T-helper 2 cell treated with Interferon-gamma antibody and Interleukin-4, amounts not matched to agents 100 ng/mL and 5 ng/mL, for 36 hours (primary cell): ENCODE measurements around the gene GNA14. TPM values are rescaled to one million over a fixed set of nuclear protein-coding genes. Genes with fewer than 3 reads are reported as not detected.

Source experiments
- intact Hi-C: fragments of 100-400 bp; cut with micrococcal nuclease; formaldehyde crosslinking; loops from one replicate; pipeline ENCODE4 v1.15.1; 2023
- total RNA-seq: library from RNA; stranded (reverse); gene quantifications from 2 replicates; pipeline ENCODE4 v1.2.3, GENCODE V29; 2022

Gene GNA14
- total RNA-seq, 1 donor from 2014 or later: not detected

GRCh38 chr9:77543131-77543822 is 104.8 kb downstream of the GNA14 start:
- intact Hi-C loops: no loop called here

- intact Hi-C loops: no loop called here
Observed at GRCh38 chr9:77541600-77541999, 106.5 kb downstream of the GNA14 start.

- intact Hi-C loops: no loop called here
Observed at GRCh38 chr9:77541055-77541454, 107.1 kb downstream of the GNA14 start.

DNA sequence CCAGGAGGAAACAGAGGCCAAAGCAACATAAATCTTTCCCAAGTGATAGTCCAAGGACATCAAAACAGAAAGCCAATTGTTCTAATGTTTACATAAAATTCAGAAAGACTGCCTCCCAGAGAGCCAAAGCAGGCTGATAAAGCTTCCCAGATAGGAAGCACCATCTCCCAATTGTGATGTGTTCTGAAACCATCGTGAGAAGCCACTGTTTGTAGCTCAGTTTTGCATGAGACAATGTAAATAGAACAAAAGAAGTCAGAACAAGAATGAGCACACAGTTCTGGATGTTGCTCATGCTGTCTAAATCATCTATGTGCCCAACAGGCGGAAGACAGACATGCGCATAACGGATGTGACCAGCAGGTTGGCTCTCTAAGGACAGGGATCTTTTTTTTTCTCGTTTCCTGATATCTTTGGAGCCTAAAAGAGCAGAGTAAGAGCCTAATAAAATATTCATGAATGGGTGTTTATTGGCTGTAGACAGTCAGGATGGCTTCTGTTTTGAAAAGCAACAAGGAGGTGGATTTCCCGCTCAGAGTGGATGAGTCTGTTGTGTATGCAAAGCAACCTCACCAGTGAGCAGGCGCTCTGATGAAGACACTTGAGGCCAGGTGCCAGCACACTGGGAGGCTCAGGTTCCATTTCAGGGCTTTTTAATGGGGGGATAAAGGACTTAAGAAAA is 113.6 kb downstream of the GNA14 start:
- intact Hi-C loops: no loop called here

- intact Hi-C loops: no loop called here
Observed at GRCh38 chr9:77533671-77534070, 114.5 kb downstream of the GNA14 start.

DNA sequence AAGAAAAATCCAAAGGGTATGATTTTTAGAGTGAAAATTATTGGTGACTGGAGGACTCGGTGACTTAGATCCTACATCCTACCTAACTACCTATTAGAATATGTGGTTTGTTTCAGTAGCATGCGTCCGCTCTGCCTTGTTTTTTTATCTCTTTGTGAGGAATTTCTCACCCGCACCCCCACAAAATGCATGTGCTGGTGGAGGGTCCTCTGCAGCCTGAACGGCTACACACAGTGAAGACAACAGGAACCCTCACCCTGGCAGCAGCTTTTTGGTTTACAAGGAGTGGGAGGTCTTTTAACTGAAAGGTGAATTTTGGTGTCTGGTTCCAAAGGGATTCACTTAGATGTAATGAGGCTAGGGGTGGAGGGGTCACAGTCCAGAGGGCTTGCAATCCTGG is 115.5 kb downstream of the GNA14 start:
- intact Hi-C loops: no loop called here

DNA sequence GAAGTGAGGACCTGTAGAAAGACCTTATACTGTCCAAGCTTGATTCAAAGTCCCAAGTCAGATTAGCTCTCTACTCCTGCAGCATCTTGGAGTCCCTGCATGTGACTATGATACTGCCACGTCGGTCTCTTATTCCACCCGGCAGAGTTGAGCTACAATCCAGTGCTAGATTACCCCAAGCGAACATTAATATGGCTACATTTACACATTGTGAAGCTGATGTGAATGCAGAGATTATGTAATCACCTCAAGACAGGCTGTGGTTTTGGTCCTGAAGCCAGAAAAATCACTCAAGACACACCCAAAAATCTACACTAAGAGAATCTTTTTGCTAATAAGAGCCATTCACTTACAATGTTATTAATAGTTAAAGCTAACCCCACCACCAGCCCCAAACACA is 116.7 kb downstream of the GNA14 start:
- intact Hi-C loops: no loop called here

DNA sequence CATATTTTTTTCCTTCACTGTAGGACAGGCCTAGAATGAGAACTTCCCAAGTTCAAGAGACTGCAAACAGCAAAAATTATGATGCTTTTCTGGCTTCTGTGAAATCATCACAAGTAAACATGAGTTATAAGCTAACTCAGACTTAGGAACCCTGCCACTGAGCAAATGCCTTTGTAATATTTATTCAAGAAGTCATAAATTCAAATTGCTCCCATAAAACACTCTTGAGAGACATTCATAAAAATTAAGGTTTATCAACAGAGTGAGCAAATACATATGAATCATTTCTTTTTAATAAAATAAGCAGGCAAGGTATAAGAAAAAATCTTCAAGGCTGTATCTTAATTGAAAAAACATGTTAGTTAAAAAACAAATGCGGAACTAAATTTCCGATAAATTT is 124.2 kb downstream of the GNA14 start:
- intact Hi-C loops: no loop called here

DNA sequence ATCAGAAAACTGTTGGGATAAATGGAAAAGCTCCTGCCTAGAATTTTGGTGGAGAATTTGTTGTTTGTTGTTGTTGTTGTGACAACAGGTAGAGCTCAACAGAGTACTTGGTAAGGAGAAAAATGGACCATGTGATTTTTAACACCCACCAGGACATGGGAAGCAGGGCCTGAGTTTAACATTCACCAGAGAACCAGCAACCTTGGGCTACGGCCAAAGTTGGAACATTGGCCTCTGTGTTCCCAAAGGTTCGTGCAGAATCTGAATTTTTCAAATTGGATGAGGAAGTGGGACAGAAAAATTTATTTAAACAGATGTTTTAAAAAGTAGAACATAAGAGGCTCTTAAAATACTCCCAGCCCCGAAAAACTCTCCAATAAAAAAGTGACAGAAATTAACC is 127.0 kb downstream of the GNA14 start:
- intact Hi-C loops: no loop called here

DNA sequence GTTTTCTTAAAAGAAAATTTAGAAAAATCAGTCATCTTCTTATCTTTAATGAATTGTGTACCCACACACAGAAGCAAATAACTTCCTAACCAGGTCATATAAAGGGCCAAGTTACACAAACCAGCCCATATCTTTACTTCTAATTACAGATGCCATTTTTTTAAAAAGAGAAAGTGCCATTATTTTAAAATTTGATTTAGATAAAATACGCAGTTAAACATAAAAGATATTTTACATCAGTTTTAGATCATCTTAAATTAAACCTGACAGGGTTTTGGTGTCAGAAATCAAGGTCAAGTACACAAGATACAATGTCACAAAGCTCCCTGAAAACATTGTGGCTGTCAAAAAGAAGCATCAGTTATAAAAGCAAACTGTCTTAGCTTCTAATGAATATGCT is 129.4 kb downstream of the GNA14 start:
- intact Hi-C loops: no loop called here

GRCh38 chr9:77516781-77517180 is 131.3 kb downstream of the GNA14 start:
- intact Hi-C loops: no loop called here

GRCh38 chr9:77514886-77515711 is 133.0 kb downstream of the GNA14 start:
- intact Hi-C loops: no loop called here

GRCh38 chr9:77513457-77513856 is 134.7 kb downstream of the GNA14 start:
- intact Hi-C loops: no loop called here

DNA sequence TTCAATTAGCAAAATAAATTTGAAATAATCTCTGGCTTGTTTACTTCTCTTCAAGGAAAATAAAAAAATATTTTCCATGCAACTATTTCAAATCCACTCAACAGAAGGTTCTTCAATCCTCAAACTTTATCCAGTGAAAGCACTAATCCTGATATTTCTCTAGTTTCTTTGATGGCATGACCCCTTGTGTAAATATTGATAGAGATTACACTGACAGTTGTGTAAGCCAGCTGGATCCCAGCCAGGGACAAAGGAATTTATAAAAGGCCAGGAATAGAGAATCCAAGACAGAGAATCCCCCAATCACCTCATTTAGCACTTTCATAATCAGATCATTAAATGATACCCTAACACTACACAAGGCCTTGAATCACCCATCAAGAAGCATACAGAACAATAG is 135.2 kb downstream of the GNA14 start:
- intact Hi-C loops: no loop called here

DNA sequence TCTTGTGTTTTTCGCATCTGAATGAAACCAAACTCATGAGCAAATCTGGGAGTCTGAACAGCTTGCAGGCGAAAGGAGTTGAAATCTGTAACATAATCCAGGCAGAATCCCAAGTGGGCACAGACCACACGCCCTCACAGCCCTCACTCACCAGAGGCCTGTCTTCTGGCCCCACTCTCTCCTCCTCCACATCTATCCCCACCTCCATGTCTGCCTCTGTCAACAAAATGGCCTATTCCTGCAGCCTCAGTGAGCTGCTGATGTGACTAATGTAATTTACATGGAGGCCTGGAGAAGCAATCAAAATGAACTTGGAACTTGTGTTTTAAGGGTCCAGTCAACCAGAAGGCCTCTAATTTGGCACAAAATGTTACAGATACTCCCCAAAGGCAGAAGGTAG is 136.6 kb downstream of the GNA14 start:
- intact Hi-C loops: no loop called here

DNA sequence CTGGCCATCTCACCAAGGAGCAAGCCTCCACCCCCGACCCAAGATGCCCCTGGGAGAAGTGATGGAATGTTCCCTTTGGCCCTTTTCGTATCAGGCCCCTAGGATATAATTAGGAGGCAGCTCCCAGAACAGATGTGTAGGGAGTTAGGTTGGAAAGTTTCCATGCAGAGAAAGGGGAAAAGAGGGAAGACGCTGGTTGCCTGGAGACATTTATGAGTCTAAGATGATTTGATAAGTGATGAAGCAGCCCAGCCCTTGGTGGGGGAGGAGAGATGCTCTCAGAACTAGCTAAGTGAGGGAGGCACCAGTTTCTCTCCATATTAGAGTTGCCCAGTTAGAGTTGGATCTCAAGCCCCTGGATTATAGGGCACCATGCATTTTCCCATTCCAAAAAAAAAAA is 137.5 kb downstream of the GNA14 start:
- intact Hi-C loops: no loop called here

- intact Hi-C loops: no loop called here
Observed at GRCh38 chr9:77508396-77508795, 139.7 kb downstream of the GNA14 start.

- intact Hi-C loops: no loop called here
Observed at GRCh38 chr9:77507212-77507961, 140.7 kb downstream of the GNA14 start.

GRCh38 chr9:77505232-77505631 is 142.9 kb downstream of the GNA14 start:
- intact Hi-C loops: no loop called here

GRCh38 chr9:77502568-77502967 is 145.6 kb downstream of the GNA14 start:
- intact Hi-C loops: no loop called here

- intact Hi-C loops: no loop called here
Observed at GRCh38 chr9:77498891-77499290, 149.2 kb downstream of the GNA14 start.
